ENCODE results near the gene CHD6. TPM values are rescaled to one million over a fixed set of nuclear protein-coding genes. Genes with fewer than 3 reads are reported as not detected.

CHD6 gene
- total and polyA plus RNA-seq, 2 of the 13 experiments (the other 11 are each of a cell fraction or from before 2014, with no cell fraction given) = 14.4 to 52.0 TPM

- Histone ChIP-seq H3K4me1 (ENCODE audit: insufficient read depth, low read length) (peaks cover 54% of the 10 kb centered on the region), H2AFZ (ENCODE audit: low read length) (no peak overlapping the region), H3K27ac (ENCODE audit: extremely low read length, insufficient read depth, low read length) (no peak overlapping the region), H3K9me3 (ENCODE audit: low read length) (no peaks in the 10 kb centered on the region), H3K36me3 (replicated peaks in 1 of 2; ENCODE audit: control insufficient read depth in 1 of 2, insufficient read depth in 2 of 2, low read length in 2 of 2) (0 out of 5 replicates have a peak, but pooled peaks cover 0 to 2% of the 10 kb centered on the region in 2 experiments), H4K20me1 (ENCODE audit: insufficient read depth, low read length) (peaks cover 46% of the 10 kb centered on the region), H3K4me3 (replicated peaks in 1 of 3; ENCODE audit: insufficient read depth in 1 of 3, low read depth in 2 of 3, low read length in 3 of 3) (no peak overlapping the region), H3K9ac (ENCODE audit: insufficient read depth, low read depth, low read length) (no peak overlapping the region), H3K79me2 (ENCODE audit: insufficient read depth, low read length) (peaks cover 91% of the 10 kb centered on the region), H3K4me2 (ENCODE audit: low read depth, low read length) (no peak overlapping the region), H3K27me3 (ENCODE audit: control insufficient read depth in 1 of 2, insufficient read depth in 2 of 2, low read length in 2 of 2) (no peaks in the 10 kb centered on the region)
- DNase-seq (ENCODE audit: low spot score) (no peak), FAIRE-seq (no peak), ATAC-seq (no peak)
- 18% methylated on average over 1 of the region's 1 CpG for WGBS (ENCODE audit: low lambda C conversion rate)
- POLR2A ChIA-PET = interaction anchor here (0.7 kb wide), 1 partner anchor 13 kb away, joined by 3 read pairs; no protein-coding TSS in a partner anchor
- BruUV-seq (replicated peaks) = no TSS peak
- CTCF ChIA-PET (ENCODE audit: low intra/inter-chr PET ratio, low total read pairs) = no interaction called here
- TF ChIP-seq RFXAP (CRISPR knock-in tag; IDR thresholded peaks at IDR 0.05; ENCODE audit: borderline replicate concordance) (no peak), ZBTB25 (CRISPR knock-in tag; IDR thresholded peaks at IDR 0.05) (no peak), KAT8 (CRISPR knock-in tag; IDR thresholded peaks at IDR 0.05) (no peak), ARNTL (CRISPR knock-in tag; IDR thresholded peaks at IDR 0.05) (no peak), ZNF101 (CRISPR knock-in tag; IDR thresholded peaks at IDR 0.05; ENCODE audit: borderline replicate concordance, low read depth) (no peak), ZSCAN30 (CRISPR knock-in tag; IDR thresholded peaks at IDR 0.05) (no peak), GZF1 (CRISPR knock-in tag; IDR thresholded peaks at IDR 0.05) (no peak), XRCC5 (optimal IDR thresholded peaks at IDR 0.05; ENCODE audit: low read length) (no peak), ZNF563 (CRISPR knock-in tag; IDR thresholded peaks at IDR 0.05) (no peak), ZBTB33 (CRISPR knock-in tag; IDR thresholded peaks at IDR 0.05) (no peak), CBX5 (CRISPR knock-in tag; IDR thresholded peaks at IDR 0.05; ENCODE audit: borderline replicate concordance) (no peak), ZNF460 (CRISPR knock-in tag; IDR thresholded peaks at IDR 0.05; ENCODE audit: borderline replicate concordance) (no peak), SRSF4 (IDR thresholded peaks at IDR 0.05; ENCODE audit: low read depth, low read length, poor library complexity, severe bottlenecking) (no peak), YEATS4 (CRISPR knock-in tag; IDR thresholded peaks at IDR 0.05; ENCODE audit: borderline replicate concordance) (no peak), ARID3A (IDR thresholded peaks at IDR 0.05; ENCODE audit: low read depth, low read length) (no peak), HIC2 (CRISPR knock-in tag; IDR thresholded peaks at IDR 0.05; ENCODE audit: low read depth) (no peak), MYNN (CRISPR knock-in tag; IDR thresholded peaks at IDR 0.05; ENCODE audit: low read depth) (no peak)
- TF ChIP-seq, protein P1, sequence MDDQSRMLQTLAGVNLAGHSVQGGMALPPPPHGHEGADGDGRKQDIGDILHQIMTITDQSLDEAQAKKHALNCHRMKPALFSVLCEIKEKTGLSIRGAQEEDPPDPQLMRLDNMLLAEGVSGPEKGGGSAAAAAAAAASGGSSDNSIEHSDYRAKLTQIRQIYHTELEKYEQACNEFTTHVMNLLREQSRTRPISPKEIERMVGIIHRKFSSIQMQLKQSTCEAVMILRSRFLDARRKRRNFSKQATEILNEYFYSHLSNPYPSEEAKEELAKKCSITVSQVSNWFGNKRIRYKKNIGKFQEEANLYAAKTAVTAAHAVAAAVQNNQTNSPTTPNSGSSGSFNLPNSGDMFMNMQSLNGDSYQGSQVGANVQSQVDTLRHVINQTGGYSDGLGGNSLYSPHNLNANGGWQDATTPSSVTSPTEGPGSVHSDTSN (CRISPR knock-in tag; IDR thresholded peaks at IDR 0.05; ENCODE audit: borderline replicate concordance) = no peak
- intact Hi-C loops (cut with micrococcal nuclease; ENCODE audit: unreplicated experiment) = no loop called here
- in situ Hi-C loops (cut with HindIII; ENCODE audit: extremely low pct_ligation_motif_present, low pct_unique_long_range_greater_than_20kb) = no loop called here
Observed at GRCh38 chr20:41560970-41561369, 57.2 kb downstream of the CHD6 start.

Measured in HepG2 (cell line).